Stimulated activated naive CD4-positive, alpha-beta T cell (primary cell): ENCODE measurements around the gene PCDHA4.

Experiments used
- DNase-seq, 6 experiments: peaks; one replicate each; lab custom pipeline; 2025; lab: John Stamatoyannopoulos, UW

Gene PCDHA4

GRCh38 chr5:140855772-140856674, 49.2 kb downstream of the PCDHA4 start, which contains the start of gene PCDHA10:
TSS of gene PCDHA10 (plus strand) at chr5:140855897. CDS start at chr5:140856049, 152 bp downstream.
- no peak for DNase-seq

- DNase-seq = no peak
Measured at GRCh38 chr5:140857177-140857986, 50.5 kb downstream of the PCDHA4 start.

DNA sequence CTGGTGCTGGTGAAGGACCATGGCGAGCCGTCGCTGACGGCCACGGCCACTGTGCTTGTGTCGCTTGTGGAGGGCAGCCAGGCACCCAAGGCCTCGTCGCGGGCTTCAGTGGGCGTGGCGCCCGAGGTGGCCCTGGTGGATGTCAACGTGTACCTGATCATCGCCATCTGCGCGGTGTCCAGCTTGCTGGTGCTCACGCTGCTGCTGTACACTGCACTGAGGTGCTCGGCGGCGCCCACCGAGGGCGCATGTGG, 51.0 kb downstream of the PCDHA4 start:
- DNase-seq = no peak

GRCh38 chr5:140862441-140863295, 55.8 kb downstream of the PCDHA4 start:
- no peak for DNase-seq
